GM18870 (cell line): ENCODE data around the gene CTNND2.

Experiments
- ATAC-seq: cut with Tn5 transposase; IDR thresholded peaks from one replicate; pipeline ENCODE4 v1.9.1; 2021; ENCODE audit warnings: moderate library complexity; ENCODE audit not compliant: unreplicated experiment

Gene CTNND2

GRCh38 chr5:11000515-11001353 lies 903.5 kb downstream of the CTNND2 start:
- no peak for ATAC-seq

- no peak for ATAC-seq
These were observed 904.5 kb downstream of the CTNND2 start for GRCh38 chr5:10999714-11000113.

- ATAC-seq, result no peak
These were observed 908.4 kb downstream of the CTNND2 start for GRCh38 chr5:10995891-10996290.

- ATAC-seq, result no peak
These were observed 909.9 kb downstream of the CTNND2 start for GRCh38 chr5:10994091-10994986.

- no peak for ATAC-seq
These were observed 913.6 kb downstream of the CTNND2 start for GRCh38 chr5:10990634-10991033.

GRCh38 chr5:10989577-10990263 lies 914.5 kb downstream of the CTNND2 start:
- ATAC-seq, result no peak

GRCh38 chr5:10988622-10989021 lies 915.6 kb downstream of the CTNND2 start:
- no peak for ATAC-seq

- ATAC-seq, result peak; percentile 83
These were observed 916.2 kb downstream of the CTNND2 start for GRCh38 chr5:10987925-10988504.

- no peak for ATAC-seq
These were observed 916.8 kb downstream of the CTNND2 start for GRCh38 chr5:10987276-10987924.

GRCh38 chr5:10985721-10986110 lies 918.5 kb downstream of the CTNND2 start:
- ATAC-seq, result peak; percentile 70

GRCh38 chr5:10985091-10985720 lies 919.0 kb downstream of the CTNND2 start:
- ATAC-seq, result no peak

GRCh38 chr5:10984021-10984715 lies 920.1 kb downstream of the CTNND2 start:
- no peak for ATAC-seq

- no peak for ATAC-seq
These were observed 921.6 kb downstream of the CTNND2 start for GRCh38 chr5:10982626-10983025.

GRCh38 chr5:10981932-10982331 lies 922.3 kb downstream of the CTNND2 start:
- no peak for ATAC-seq

GRCh38 chr5:10977011-10977410 lies 927.2 kb downstream of the CTNND2 start:
- ATAC-seq, result no peak

- ATAC-seq, result no peak
These were observed 928.3 kb downstream of the CTNND2 start for GRCh38 chr5:10975945-10976344.

GRCh38 chr5:10974850-10975249 lies 929.4 kb downstream of the CTNND2 start:
- ATAC-seq, result no peak

GRCh38 chr5:10973316-10973715 lies 930.9 kb downstream of the CTNND2 start:
- ATAC-seq, result no peak

GRCh38 chr5:10969684-10970180 lies 934.5 kb downstream of the CTNND2 start:
- no peak for ATAC-seq
